ENCODE data around the gene RFT1. TPM values are rescaled to one million over a fixed set of nuclear protein-coding genes. Genes with fewer than 3 reads are reported as not detected.

RFT1 gene
- total RNA-seq, 1 donor from 2014 or later = 17.2 TPM

DNA sequence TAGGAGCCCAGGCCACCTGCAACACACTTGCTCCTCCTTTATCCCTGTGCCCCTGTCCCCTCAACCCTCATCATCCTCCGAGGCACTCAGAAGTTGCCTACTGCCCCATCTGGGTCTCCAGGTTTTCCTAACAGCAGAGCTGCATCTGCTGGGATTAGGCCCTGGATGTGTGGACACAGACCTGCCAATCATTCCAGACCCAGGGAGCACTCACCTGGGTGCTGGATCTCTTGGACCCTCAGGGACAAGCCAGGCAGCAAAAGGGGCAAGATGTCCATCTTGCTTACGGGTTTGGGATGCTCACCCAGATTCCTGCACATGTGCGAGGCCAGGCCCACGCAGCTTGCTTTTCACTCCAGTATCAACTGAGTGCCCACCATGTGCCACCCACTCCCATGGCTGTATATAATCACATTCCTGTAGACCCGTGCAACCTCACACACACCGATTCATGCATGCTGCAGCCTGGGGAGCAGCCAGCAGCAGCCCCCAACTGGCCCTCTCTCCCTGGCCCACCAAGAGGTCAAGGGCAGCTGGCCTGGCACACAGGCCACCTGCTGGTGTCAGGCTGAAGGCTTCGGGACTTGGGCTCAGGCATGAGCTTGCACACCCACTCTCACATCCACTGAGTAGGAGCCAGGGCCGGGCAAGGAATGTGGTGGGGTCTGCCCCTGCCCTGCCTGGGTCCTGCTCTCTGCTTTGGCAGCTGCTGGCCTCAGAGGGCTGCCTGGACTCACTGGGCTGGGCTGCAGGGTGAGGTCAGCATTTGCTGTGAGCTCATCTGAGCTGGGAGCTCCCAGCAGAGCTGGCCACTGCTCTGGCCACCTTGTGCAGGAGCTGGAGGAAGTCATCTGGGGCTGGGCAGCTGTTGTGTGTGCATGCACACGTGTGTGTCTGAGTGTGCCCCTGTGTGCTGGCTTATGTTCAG, 45.6 kb upstream of the RFT1 start:
- no peaks in the 10 kb centered on the region for H3F3A ChIP-seq (ENCODE audit: low read depth)
- no peaks in the 10 kb centered on the region for H3K36me3 ChIP-seq
- no peaks in the 10 kb centered on the region for H3K27me3 ChIP-seq
- H3K4me3 Mint-ChIP-seq = no peak overlapping the region
- peaks cover 3% of the 10 kb centered on the region for H4K20me1 ChIP-seq (ENCODE audit: low read depth)
- H3K4me3 ChIP-seq = no peak overlapping the region
- H3K36me3 Mint-ChIP-seq = no peaks in the 10 kb centered on the region
- H3K4me1 Mint-ChIP-seq = peaks cover 17% of the 10 kb centered on the region
- TF ChIP-seq, protein P1, sequence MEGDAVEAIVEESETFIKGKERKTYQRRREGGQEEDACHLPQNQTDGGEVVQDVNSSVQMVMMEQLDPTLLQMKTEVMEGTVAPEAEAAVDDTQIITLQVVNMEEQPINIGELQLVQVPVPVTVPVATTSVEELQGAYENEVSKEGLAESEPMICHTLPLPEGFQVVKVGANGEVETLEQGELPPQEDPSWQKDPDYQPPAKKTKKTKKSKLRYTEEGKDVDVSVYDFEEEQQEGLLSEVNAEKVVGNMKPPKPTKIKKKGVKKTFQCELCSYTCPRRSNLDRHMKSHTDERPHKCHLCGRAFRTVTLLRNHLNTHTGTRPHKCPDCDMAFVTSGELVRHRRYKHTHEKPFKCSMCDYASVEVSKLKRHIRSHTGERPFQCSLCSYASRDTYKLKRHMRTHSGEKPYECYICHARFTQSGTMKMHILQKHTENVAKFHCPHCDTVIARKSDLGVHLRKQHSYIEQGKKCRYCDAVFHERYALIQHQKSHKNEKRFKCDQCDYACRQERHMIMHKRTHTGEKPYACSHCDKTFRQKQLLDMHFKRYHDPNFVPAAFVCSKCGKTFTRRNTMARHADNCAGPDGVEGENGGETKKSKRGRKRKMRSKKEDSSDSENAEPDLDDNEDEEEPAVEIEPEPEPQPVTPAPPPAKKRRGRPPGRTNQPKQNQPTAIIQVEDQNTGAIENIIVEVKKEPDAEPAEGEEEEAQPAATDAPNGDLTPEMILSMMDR (IDR thresholded peaks at IDR 0.05) = no peak
- TF ChIP-seq EZH2 (IDR thresholded peaks at IDR 0.05) (no peak), EZH2phosphoT487 (IDR thresholded peaks at IDR 0.05) (no peak)
- H3K79me2 ChIP-seq (ENCODE audit: low read depth) = no peaks in the 10 kb centered on the region
- H3K4me1 ChIP-seq = peaks cover 7% of the 10 kb centered on the region
- no peak overlapping the region for H2AFZ ChIP-seq (replicated peaks)
- peak overlapping the region; percentile 29 for H3K27ac Mint-ChIP-seq
- no peak overlapping the region for H3K9ac ChIP-seq
- H3K9me3 ChIP-seq (ENCODE audit: low read depth) = no peaks in the 10 kb centered on the region
- no peak overlapping the region for H3K27ac ChIP-seq
- no peaks in the 10 kb centered on the region for H3K9me3 Mint-ChIP-seq
- H3K4me2 ChIP-seq = no peak overlapping the region
- H3K27me3 Mint-ChIP-seq (ENCODE audit: insufficient read depth, low read depth) = peaks cover 11% of the 10 kb centered on the region
- DNase-seq (ENCODE audit: low spot score) = no peak

DNA sequence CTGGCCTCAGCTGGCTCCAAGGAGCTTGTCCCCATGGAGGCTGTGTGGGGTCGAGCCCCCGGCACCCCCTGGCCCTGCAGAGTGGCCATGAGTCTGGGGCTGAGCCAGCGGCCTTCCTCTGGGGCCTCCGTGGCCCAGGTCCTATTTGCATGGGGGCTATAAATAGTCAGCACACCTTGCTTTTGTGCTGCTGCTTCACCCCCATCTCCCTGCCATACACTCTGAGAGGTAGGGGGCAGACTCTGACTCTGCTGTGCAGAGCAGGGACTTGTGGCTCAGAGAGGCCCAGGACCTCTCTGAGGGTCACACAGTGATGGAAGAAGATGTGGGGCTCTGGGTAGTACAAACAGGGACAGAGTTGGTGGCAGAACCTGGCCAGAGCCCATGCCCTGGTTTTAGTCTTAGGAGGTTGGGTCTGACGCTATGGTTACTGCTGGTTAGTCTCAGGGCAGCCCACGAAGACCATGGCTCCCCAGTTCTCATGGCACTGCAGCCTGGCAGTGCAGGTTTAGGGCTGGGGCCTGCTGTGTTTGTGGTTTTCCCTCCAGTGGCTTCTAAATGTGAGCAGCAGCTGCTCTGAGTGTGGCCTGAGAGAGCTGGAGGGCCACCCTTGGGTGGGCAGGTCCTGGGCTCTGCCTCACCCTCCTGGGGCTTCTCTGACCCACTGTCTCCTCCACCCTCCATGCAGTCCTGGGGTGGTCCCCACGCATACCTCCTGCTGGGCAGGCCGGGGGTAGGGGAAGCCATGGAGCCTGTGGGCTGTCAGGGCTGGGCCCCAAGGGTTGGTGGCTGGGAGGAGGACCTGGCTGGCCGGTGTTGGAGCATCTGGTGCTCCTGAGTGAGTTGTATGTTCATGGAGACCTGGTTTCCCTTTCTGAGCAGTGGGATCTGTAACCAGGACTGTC, 44.4 kb upstream of the RFT1 start:
- Histone ChIP-seq H3K79me2 (ENCODE audit: low read depth) (no peaks in the 10 kb centered on the region), H4K20me1 (ENCODE audit: low read depth) (peaks cover 3% of the 10 kb centered on the region), H3F3A (ENCODE audit: low read depth) (no peaks in the 10 kb centered on the region), H3K27me3 (no peaks in the 10 kb centered on the region), H3K27ac (no peak overlapping the region), H2AFZ (replicated peaks) (no peak overlapping the region), H3K36me3 (no peaks in the 10 kb centered on the region), H3K4me2 (no peak overlapping the region), H3K9me3 (ENCODE audit: low read depth) (no peaks in the 10 kb centered on the region), H3K4me3 (no peak overlapping the region), H3K4me1 (peaks cover 8% of the 10 kb centered on the region), H3K9ac (no peak overlapping the region)
- TF ChIP-seq, protein P1 (IDR thresholded peaks at IDR 0.05) = no peak
- TF ChIP-seq EZH2 (IDR thresholded peaks at IDR 0.05) = no peak
- TF ChIP-seq EZH2phosphoT487 (IDR thresholded peaks at IDR 0.05) = no peak
- Mint-ChIP-seq H3K27me3 (ENCODE audit: insufficient read depth, low read depth) (peaks cover 11% of the 10 kb centered on the region), H3K36me3 (no peaks in the 10 kb centered on the region), H3K4me3 (no peak overlapping the region), H3K4me1 (peaks cover 24% of the 10 kb centered on the region), H3K9me3 (no peaks in the 10 kb centered on the region), H3K27ac (no peak overlapping the region)
- DNase-seq (ENCODE audit: low spot score) = no peak

DNA sequence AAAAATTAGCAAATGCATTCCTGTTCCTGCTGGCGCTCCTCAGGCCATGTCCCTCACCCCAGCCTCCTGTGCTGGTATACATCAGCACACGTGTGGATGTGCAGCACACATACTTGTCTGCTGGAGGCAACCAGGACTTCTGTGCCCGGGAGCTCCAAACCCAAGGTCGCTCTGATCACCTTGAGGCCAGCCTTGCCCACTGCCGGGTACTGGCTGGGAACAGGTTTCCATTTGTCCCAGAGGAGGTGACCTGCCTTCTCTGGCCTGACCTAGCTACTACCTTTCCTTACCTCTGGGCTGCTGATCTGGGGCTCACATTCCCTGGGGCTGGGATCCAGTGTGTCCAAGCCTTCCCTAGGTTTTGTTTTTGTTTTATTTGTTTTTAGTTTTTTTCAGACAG, 42.9 kb upstream of the RFT1 start:
- H4K20me1 ChIP-seq (ENCODE audit: low read depth) = peaks cover 7% of the 10 kb centered on the region
- Mint-ChIP-seq H3K9me3 (no peaks in the 10 kb centered on the region), H3K4me3 (no peak overlapping the region), H3K4me1 (peaks cover 33% of the 10 kb centered on the region), H3K36me3 (no peaks in the 10 kb centered on the region), H3K27ac (no peak overlapping the region), H3K27me3 (ENCODE audit: insufficient read depth, low read depth) (peaks cover 19% of the 10 kb centered on the region)
- H3K27ac ChIP-seq = no peak overlapping the region
- no peaks in the 10 kb centered on the region for H3F3A ChIP-seq (ENCODE audit: low read depth)
- no peak overlapping the region for H3K9ac ChIP-seq
- H3K4me3 ChIP-seq = no peak overlapping the region
- no peaks in the 10 kb centered on the region for H3K9me3 ChIP-seq (ENCODE audit: low read depth)
- H3K79me2 ChIP-seq (ENCODE audit: low read depth) = no peaks in the 10 kb centered on the region
- H3K36me3 ChIP-seq = no peaks in the 10 kb centered on the region
- peaks cover 22% of the 10 kb centered on the region for H3K4me1 ChIP-seq
- no peak overlapping the region for H2AFZ ChIP-seq (replicated peaks)
- DNase-seq (ENCODE audit: low spot score) = no peak
- TF ChIP-seq EZH2phosphoT487 (IDR thresholded peaks at IDR 0.05) (no peak), EZH2 (IDR thresholded peaks at IDR 0.05) (no peak)
- TF ChIP-seq, protein P1 (IDR thresholded peaks at IDR 0.05) = no peak
- no peaks in the 10 kb centered on the region for H3K27me3 ChIP-seq
- H3K4me2 ChIP-seq = no peak overlapping the region

All from neural progenitor cell (in vitro differentiated cells).